ENCODE results near the gene WDR6. TPM values are rescaled to one million over a fixed set of nuclear protein-coding genes. Genes with fewer than 3 reads are reported as not detected.

WDR6 gene
- total and polyA plus RNA-seq, 9 of the 15 experiments (the other 6 are each of a cell fraction or from before 2014, with no cell fraction given) = 8.9 to 90.6 (median 44.7) TPM

DNA sequence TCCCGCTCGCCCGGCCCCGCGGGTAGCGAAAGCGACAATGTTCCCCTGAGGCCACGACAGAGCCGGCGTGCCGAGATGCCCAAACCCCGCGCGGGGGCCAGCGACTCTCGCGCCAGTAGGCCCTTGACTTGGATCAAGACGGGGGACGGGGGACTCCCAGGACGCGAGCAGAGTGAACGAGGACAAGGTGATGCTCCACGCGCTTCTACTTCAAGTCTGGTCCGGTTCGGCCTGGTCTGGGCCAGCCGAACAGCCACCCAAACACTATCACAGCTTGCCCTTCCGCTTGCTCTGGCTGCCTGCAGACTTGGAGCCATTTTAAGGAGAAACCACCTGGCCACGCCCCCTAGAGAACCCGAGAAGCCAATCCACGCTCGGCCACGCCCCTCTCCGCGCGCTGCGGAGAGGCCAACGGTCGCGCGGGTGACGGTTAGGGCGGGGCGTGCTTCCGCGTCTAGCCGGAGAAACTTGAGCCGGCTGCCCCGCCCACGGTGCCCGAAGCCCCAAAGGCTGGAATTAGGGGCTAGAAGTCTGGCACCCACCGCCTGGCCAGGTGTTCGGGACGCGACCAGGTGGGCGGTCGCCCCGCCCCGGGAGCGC lies 14.1 kb downstream of the WDR6 start:
- H3K4me2 ChIP-seq (ENCODE audit: insufficient read depth, low read length) = peak overlapping the region; percentile 92
- H3K27ac ChIP-seq (ENCODE audit: extremely low read depth, low read depth, low read length) = peak overlapping the region; percentile 99
- peak in 2 of 4 experiments; percentile 89 to 98 for DNase-seq (ENCODE audit: extremely low read depth in 1 of 4, low spot score in 3 of 4)
- in situ Hi-C loops (cut with MboI) = no loop called here
- peaks cover 19% of the 10 kb centered on the region for H4K20me1 ChIP-seq (replicated peaks; ENCODE audit: control insufficient read depth, insufficient read depth, low read length)
- H3K4me1 ChIP-seq (replicated peaks in 1 of 2; ENCODE audit: control insufficient read depth in 2 of 2, insufficient read depth in 2 of 2, low read length in 2 of 2) = peaks cover 10 to 68% of the 10 kb centered on the region in 2 experiments; a peak in 4 of 5 replicates
- peak overlapping the region; percentile 72 for H2AFZ ChIP-seq (ENCODE audit: low read depth, low read length)
- H3K4me3 ChIP-seq = peak overlapping the region; percentile 74
- intact Hi-C loops (cut with micrococcal nuclease) = loop anchor here (10.0 kb wide), 1 partner anchor 143 kb away; the partner anchor contains the start of gene CCDC71
- peak; percentile 94 for FAIRE-seq
- H3K36me3 ChIP-seq (ENCODE audit: control insufficient read depth, insufficient read depth, low read length) = peaks cover 42% of the 10 kb centered on the region; the same call in 2 of the 3 replicates
- H3K9me3 ChIP-seq (replicated peaks; ENCODE audit: control insufficient read depth, insufficient read depth, low read depth, low read length) = no peaks in the 10 kb centered on the region
- peaks cover 82% of the 10 kb centered on the region for H3K79me2 ChIP-seq (ENCODE audit: control insufficient read depth, insufficient read depth, low read length)
- ChIA-PET POLR2A (interaction anchor here (0.7 to 8.4 kb wide), 10 partner anchors 8 to 281 kb away, joined by 3 to 104 read pairs (median 6); partner anchors contain the start of genes ARIH2, QRICH1 and WDR6), CTCF (ENCODE audit: low intra/inter-chr PET ratio) (no interaction called here)
- BruUV-seq (replicated peaks) = no TSS peak
- peak; percentile 62 for ATAC-seq
- H3K9me1 ChIP-seq (ENCODE audit: control insufficient read depth, insufficient read depth, low read length) = peaks cover 9% of the 10 kb centered on the region
- under 1% methylated on average over 38 of the region's 60 CpGs for WGBS (ENCODE audit: insufficient coverage, low coverage, missing lambda C conversion rate)
- H3K27me3 ChIP-seq (ENCODE audit: control insufficient read depth in 2 of 2, insufficient read depth in 2 of 2, low read length in 2 of 2) = no peaks in the 10 kb centered on the region
- H3K9ac ChIP-seq (ENCODE audit: insufficient read depth in 1 of 2, low read depth in 2 of 2, low read length in 2 of 2) = peak overlapping the region; percentile 98 to 99
- TF ChIP-seq SIN3A (IDR thresholded peaks at IDR 0.05; ENCODE audit: borderline replicate concordance in 2 of 2, control insufficient read depth in 1 of 2, low read depth in 2 of 2, low read length in 2 of 2) (peak in 1 of 2 experiments; percentile 75; a peak in 1 of 4 replicates), ZNF197 (CRISPR knock-in tag; IDR thresholded peaks at IDR 0.05; ENCODE audit: low read depth) (no peak), PHF20 (IDR thresholded peaks at IDR 0.05; ENCODE audit: partially characterized antibody) (peak; percentile 61), LCOR (CRISPR knock-in tag; IDR thresholded peaks at IDR 0.05) (peak; percentile 43; the same call in 1 of the 2 replicates), NFIC (IDR thresholded peaks at IDR 0.05) (peak; percentile 56; the same call in 1 of the 2 replicates), GTF2E2 (tag; IDR thresholded peaks at IDR 0.05) (peak; percentile 87; the same call in 1 of the 2 replicates), DNMT1 (IDR thresholded peaks at IDR 0.05) (no peak), GTF2F1 (IDR thresholded peaks at IDR 0.05; ENCODE audit: low read depth, low read length) (peak; percentile 89), FOSL1 (tag; conservative IDR thresholded peaks at IDR 0.05) (peak; percentile 15; the same call in 1 of the 2 replicates), RBFOX2 (IDR thresholded peaks at IDR 0.05; ENCODE audit: low read depth, low read length) (peak; percentile 95), ATF1 (CRISPR knock-in tag; IDR thresholded peaks at IDR 0.05) (peak; percentile 70), ATF1 (tag; IDR thresholded peaks at IDR 0.05) (no peak), SMAD2 (IDR thresholded peaks at IDR 0.05; ENCODE audit: low read depth, low read length) (no peak)
- TF ChIP-seq, protein P1, sequence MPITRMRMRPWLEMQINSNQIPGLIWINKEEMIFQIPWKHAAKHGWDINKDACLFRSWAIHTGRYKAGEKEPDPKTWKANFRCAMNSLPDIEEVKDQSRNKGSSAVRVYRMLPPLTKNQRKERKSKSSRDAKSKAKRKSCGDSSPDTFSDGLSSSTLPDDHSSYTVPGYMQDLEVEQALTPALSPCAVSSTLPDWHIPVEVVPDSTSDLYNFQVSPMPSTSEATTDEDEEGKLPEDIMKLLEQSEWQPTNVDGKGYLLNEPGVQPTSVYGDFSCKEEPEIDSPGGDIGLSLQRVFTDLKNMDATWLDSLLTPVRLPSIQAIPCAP (CRISPR knock-in tag; IDR thresholded peaks at IDR 0.05; ENCODE audit: borderline replicate concordance) = 0 out of 2 replicates have a peak, but pooled peaks have one; percentile 9
- TF ChIP-seq, protein P2, sequence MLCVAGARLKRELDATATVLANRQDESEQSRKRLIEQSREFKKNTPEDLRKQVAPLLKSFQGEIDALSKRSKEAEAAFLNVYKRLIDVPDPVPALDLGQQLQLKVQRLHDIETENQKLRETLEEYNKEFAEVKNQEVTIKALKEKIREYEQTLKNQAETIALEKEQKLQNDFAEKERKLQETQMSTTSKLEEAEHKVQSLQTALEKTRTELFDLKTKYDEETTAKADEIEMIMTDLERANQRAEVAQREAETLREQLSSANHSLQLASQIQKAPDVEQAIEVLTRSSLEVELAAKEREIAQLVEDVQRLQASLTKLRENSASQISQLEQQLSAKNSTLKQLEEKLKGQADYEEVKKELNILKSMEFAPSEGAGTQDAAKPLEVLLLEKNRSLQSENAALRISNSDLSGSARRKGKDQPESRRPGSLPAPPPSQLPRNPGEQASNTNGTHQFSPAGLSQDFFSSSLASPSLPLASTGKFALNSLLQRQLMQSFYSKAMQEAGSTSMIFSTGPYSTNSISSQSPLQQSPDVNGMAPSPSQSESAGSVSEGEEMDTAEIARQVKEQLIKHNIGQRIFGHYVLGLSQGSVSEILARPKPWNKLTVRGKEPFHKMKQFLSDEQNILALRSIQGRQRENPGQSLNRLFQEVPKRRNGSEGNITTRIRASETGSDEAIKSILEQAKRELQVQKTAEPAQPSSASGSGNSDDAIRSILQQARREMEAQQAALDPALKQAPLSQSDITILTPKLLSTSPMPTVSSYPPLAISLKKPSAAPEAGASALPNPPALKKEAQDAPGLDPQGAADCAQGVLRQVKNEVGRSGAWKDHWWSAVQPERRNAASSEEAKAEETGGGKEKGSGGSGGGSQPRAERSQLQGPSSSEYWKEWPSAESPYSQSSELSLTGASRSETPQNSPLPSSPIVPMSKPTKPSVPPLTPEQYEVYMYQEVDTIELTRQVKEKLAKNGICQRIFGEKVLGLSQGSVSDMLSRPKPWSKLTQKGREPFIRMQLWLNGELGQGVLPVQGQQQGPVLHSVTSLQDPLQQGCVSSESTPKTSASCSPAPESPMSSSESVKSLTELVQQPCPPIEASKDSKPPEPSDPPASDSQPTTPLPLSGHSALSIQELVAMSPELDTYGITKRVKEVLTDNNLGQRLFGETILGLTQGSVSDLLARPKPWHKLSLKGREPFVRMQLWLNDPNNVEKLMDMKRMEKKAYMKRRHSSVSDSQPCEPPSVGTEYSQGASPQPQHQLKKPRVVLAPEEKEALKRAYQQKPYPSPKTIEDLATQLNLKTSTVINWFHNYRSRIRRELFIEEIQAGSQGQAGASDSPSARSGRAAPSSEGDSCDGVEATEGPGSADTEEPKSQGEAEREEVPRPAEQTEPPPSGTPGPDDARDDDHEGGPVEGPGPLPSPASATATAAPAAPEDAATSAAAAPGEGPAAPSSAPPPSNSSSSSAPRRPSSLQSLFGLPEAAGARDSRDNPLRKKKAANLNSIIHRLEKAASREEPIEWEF (CRISPR knock-in tag; IDR thresholded peaks at IDR 0.05) = no peak
